Skin of body (tissue), 2 donors: Measurements from ENCODE around the gene FAM156B. TPM values are rescaled to one million over a fixed set of nuclear protein-coding genes. Genes with fewer than 3 reads are reported as not detected.
"Not testable (repeated sequence)": the region's sequence is repeated elsewhere in the genome, so short reads cannot be mapped to it uniquely, and the experiment has no call there.

Experiments
- DNase-seq: peaks from one replicate; lab custom pipeline; 2025; lab: John Stamatoyannopoulos, UW
- total RNA-seq: library from RNA; depleted of rRNA; stranded (reverse); fragments of >200 nt; gene quantifications from one replicate; pipeline ENCODE4 v1.2.3, GENCODE V29; 2014

The FAM156B gene
- 31.2 TPM for total RNA-seq

GRCh38 chrX:52896855-52897709 lies at the start of gene FAM156B:
Gene FAM156B (plus strand): TSS chrX:52897330. CDS start chrX:52907226, 9,896 bp downstream.
- not testable (repeated sequence) for DNase-seq

DNA sequence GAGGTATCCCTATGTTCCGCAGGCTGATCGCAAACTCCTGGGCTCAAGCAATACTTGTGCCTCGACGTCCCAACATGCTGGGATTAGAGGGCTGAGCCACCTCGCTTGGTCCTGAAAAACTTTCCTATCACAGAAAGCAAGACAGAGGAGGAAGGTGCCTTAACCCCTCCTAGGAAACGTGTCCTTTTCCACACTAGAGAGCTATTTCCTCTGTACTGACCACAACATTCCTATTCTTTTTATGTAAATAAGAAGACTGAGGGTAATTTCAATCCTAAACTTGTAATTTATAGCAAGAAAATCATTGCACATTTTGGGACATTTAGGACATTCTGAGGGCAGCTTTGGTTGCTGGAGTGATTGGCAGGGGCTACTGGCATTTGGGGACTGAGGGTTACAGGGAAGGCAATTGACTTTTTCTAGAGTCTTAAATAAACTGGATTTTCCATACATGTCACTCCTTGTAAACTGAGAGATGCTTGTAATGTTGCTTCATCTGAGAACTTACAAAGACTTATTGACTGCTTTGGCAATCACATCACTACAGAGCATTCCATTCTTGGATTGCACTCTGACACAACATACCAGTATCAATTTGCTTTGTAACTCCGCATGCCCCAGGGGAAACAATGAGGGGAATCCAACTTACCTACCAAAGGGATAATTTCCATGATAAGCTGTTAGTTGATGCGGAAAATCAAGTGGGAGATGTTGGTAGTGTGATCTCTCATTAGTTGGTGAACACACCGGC lies 44.8 kb upstream of the FAM156B start:
- no peak for DNase-seq

DNA sequence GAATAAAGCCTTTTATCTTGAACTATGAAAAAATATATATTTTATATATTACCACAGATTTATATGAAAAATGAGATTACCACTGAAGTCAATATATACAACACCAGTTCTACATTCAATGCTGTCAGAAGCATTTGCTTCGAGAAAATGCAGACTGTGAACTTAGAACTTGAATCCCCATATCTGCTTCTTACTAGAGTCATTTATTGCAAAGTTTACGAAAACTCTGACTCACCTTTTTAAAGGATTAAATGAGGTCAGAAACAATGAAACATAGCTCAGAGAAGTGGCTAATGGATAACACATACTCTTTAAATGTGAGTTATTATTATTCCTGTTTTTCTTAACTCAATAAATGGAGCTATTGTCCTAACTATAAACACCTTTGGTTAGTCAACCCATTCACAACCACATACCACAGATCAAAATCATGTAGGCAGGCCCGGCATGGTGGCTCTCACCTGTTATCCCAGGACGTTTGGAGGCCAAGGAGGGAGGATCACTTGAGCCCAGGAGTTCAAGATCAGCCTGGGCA lies 40.1 kb upstream of the FAM156B start:
- not testable (repeated sequence) for DNase-seq

- no peak for DNase-seq
These were observed 31.7 kb upstream of the FAM156B start for GRCh38 chrX:52865343-52865998.

GRCh38 chrX:52867610-52868348 lies 29.4 kb upstream of the FAM156B start, which contains the start of gene XAGE3:
Gene XAGE3 (minus strand): TSS chrX:52868083. CDS start chrX:52867133, 950 bp downstream.
- no peak for DNase-seq

DNA sequence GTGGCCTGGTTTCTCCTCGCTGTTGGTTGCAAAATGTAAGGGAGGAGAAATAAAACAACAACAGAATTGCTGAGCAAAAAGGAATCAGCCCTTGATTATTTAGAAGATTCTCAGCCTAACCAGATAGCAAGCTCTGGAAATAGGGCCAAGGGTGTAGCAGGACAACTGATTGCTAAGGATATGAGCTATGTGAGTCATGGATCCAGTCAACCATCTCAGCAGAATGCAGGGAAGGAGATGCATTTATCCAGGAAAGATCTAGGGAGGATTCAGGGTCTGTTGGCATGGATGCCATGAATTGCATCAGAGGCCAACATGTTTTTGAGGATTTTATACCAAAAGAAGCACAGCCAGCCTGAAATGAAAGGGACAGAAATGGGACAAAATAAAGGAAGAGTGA lies 27.1 kb upstream of the FAM156B start:
- no peak for DNase-seq

DNA sequence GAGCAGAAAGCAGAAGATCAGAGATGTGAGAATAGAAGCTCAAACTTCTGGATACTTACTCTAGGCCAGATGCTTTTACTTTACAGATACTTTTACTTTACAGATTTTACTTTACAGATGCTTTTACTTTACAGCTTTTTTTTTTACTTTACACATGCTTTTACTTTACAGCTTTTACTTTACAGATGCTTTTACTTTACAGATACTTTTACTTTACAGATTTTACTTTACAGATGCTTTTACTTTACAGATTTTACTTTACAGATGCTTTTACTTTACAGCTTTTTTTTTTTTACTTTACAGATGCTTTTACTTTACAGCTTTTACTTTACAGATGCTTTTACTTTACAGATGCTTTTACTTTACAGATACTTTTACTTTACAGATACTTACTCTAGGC lies 23.3 kb upstream of the FAM156B start:
- not testable (repeated sequence) for DNase-seq

- no peak for DNase-seq
These were observed 22.5 kb upstream of the FAM156B start for GRCh38 chrX:52874661-52875060.

GRCh38 chrX:52875436-52875835 lies 21.7 kb upstream of the FAM156B start:
- DNase-seq: not testable (repeated sequence)

GRCh38 chrX:52876386-52876785 lies 20.7 kb upstream of the FAM156B start:
- DNase-seq: not testable (repeated sequence)

DNA sequence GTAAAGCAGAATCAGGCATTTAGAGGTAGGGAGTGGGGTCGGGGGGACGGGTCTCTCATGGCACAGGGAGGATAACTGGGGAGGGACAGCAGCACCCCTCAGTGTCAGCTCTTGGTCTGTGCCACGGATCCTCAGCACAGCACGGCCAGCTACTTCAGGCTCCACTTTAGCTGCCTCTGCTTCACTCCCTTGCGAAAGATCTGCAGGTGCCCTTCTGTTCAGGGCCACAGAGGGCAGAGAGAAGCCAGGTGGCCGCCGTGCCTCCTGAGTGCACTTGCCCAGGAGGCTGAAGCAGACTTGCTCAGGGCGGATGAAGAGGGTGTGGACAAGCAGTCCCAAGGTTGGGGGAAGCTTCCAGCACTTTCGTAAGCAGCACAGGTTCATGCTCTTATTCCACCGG lies 9.7 kb upstream of the FAM156B start:
- DNase-seq: not testable (repeated sequence)

- not testable (repeated sequence) for DNase-seq
These were observed 9.0 kb upstream of the FAM156B start for GRCh38 chrX:52888090-52888489.

- DNase-seq: not testable (repeated sequence)
These were observed 692 bp upstream of the FAM156B start for GRCh38 chrX:52896438-52896837.

DNA sequence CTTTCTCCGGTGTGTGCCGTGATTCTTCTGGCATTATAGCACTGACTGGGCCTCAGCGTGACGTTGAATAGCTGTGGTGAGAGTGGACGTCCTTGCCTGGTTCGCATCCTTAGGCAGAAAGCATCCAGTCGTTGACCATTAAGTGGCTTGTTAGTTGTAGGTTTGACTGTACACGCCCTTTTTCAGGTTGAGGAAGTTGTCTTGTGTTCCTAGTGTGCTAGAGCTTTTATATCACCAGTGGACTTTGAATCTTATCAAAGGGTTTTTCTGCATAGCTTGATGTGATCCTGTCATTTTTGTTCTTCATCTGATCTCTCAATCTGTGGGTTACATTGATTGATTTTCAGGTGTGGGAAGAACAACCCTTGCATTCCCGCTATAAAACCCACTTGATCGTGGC lies 8.4 kb downstream of the FAM156B start:
- DNase-seq: not testable (repeated sequence)

DNA sequence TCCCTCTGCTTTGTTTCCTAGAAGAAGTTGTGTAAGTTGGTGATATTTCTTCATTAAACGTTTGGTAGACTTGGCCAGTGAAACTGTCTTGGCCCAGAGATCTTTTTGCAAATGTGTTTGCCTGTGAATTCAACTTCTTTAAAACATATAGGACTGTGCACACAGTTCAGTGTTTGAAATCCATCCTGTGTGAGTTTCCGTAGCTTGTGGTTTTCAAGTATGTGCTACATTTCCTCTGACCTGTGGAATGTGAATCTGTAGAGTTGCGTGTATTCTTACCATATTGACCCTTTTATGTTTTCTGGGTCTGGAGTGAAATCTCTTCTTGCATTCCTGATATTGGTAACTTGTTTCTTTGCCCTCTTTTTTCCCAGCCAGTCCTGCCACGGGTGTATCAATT lies 8.9 kb downstream of the FAM156B start:
- DNase-seq: not testable (repeated sequence)

DNA sequence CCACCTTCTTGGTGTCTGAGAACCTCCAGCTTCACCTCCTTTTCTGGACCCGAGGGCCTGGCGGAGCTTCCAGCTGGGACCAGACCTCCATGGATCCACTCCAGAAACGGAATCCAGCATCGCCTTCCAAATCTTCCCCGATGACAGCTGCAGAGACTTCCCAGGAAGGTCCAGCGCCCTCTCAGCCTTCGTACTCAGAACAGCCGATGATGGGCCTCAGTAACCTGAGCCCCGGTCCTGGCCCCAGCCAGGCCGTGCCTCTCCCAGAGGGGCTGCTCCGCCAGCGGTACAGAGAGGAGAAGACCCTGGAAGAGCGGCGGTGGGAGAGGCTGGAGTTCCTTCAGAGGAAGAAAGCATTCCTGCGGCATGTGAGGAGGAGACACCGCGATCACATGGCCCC lies 10.0 kb downstream of the FAM156B start:
- not testable (repeated sequence) for DNase-seq

- DNase-seq: not testable (repeated sequence)
These were observed 10.8 kb downstream of the FAM156B start for GRCh38 chrX:52907900-52908299.

- DNase-seq: not testable (repeated sequence)
These were observed 12.3 kb downstream of the FAM156B start for GRCh38 chrX:52909313-52909969.

GRCh38 chrX:52913681-52914080 lies 16.6 kb downstream of the FAM156B start:
- not testable (repeated sequence) for DNase-seq

- not testable (repeated sequence) for DNase-seq
These were observed 17.6 kb downstream of the FAM156B start for GRCh38 chrX:52914704-52915103.
